PFSK-1 (cell line): Measurements from ENCODE around the gene PPP1R1B.

Source experiments
- POLR2AphosphoS5 ChIP-seq: IDR thresholded peaks from 2 replicates; pipeline ENCODE4 v1.6.1; 2012; ENCODE audit warnings: low read depth, mild to moderate bottlenecking, control low read depth, low read length, moderate library complexity
- REST ChIP-seq, 2 experiments: IDR thresholded peaks; 2 replicates each; pipeline versions ENCODE4 v1.6.1 to v1.8.0; 2011 to 2012; ENCODE audit warnings: low read depth in 2 of 2, low read length in 2 of 2, control low read depth in 1 of 2, inconsistent platforms in 1 of 2, mild to moderate bottlenecking in 1 of 2, moderate library complexity in 1 of 2; ENCODE audit not compliant: insufficient read depth in 1 of 2
- SIN3A ChIP-seq: IDR thresholded peaks from 2 replicates; pipeline ENCODE4 v1.6.1; 2012; ENCODE audit warnings: mild to moderate bottlenecking, low read length, moderate library complexity, borderline replicate concordance; ENCODE audit not compliant: insufficient read depth
- TAF1 ChIP-seq: IDR thresholded peaks from 2 replicates; pipeline ENCODE4 v1.6.1; 2012; ENCODE audit warnings: low read length, control low read depth, borderline replicate concordance; ENCODE audit not compliant: insufficient read depth

- TF ChIP-seq REST (IDR thresholded peaks at IDR 0.05; ENCODE audit: insufficient read depth in 1 of 2, low read depth in 2 of 2, low read length in 2 of 2) (no peak), TAF1 (no peak), SIN3A (no peak), POLR2AphosphoS5 (no peak)
Measured at GRCh38 chr17:39670746-39671145, 44.0 kb downstream of the PPP1R1B start.
